ENCODE results near the gene NAT16. TPM values are rescaled to one million over a fixed set of nuclear protein-coding genes. Genes with fewer than 3 reads are reported as not detected.
A peak's percentile ranks its signal among the peaks of the same experiment; 100 is the strongest.

Gene NAT16
- total RNA-seq, 2 donors from 2014 or later = 0.26 TPM; not detected in 1

DNA sequence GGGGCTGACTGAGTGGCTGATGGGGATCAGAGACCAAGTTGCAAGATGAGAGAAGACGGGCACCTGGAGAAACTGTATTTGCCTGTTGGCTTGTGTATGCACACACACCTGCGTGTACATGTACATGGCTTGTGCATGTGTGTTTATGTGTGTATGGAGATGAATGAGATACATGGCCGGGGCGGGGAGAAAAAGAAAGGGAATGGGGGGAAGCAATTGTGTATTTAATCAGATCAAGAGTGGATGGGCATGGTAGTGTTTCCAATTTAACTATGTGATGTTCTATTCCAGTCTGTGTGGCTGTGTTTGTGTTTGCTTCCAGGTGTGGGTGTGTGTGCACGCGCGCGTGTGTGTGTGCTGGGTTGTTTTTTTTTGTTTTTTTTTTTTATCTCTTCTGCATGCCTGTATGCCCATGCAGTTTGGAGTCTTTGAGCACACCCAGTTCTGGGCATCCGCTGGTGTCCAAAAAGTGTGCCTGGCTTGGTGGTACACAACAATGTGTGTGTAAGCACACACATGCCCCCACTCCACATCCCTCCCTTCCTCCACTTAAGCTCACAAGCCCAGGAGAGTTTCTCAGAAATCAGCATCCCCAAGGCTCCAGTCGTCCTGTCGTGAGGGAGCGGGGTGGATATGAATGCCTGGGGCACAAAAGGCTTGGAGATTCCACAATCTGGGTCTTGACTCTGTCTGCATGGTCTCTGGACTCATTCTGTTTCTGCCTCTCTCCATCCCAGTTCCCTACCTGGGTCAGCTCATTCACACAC, 12.3 kb downstream of the NAT16 start:
- H3K27me3 ChIP-seq = peaks cover 0 to 61% of the 10 kb centered on the region in 2 donors
- no peak overlapping the region for H3K27ac ChIP-seq
- H3K4me3 ChIP-seq = no peak overlapping the region
- 4% methylated on average over 12 of the region's 12 CpGs for WGBS, 2 donors
- intact Hi-C loops (cut with DNase I) = no loop called here
- TF ChIP-seq, protein P1, sequence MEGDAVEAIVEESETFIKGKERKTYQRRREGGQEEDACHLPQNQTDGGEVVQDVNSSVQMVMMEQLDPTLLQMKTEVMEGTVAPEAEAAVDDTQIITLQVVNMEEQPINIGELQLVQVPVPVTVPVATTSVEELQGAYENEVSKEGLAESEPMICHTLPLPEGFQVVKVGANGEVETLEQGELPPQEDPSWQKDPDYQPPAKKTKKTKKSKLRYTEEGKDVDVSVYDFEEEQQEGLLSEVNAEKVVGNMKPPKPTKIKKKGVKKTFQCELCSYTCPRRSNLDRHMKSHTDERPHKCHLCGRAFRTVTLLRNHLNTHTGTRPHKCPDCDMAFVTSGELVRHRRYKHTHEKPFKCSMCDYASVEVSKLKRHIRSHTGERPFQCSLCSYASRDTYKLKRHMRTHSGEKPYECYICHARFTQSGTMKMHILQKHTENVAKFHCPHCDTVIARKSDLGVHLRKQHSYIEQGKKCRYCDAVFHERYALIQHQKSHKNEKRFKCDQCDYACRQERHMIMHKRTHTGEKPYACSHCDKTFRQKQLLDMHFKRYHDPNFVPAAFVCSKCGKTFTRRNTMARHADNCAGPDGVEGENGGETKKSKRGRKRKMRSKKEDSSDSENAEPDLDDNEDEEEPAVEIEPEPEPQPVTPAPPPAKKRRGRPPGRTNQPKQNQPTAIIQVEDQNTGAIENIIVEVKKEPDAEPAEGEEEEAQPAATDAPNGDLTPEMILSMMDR (IDR thresholded peaks at IDR 0.05) = no peak
- no peak for TF ChIP-seq POLR2A (IDR thresholded peaks at IDR 0.05)
- no peak for DNase-seq
- ATAC-seq = no peak
- no peaks in the 10 kb centered on the region for H3K9me3 ChIP-seq
- peaks cover 54% of the 10 kb centered on the region for H3K4me1 ChIP-seq
- no peaks in the 10 kb centered on the region for H3K36me3 ChIP-seq (replicated peaks in 1 of 2; ENCODE audit: insufficient read depth in 1 of 2, low read depth in 2 of 2)

DNA sequence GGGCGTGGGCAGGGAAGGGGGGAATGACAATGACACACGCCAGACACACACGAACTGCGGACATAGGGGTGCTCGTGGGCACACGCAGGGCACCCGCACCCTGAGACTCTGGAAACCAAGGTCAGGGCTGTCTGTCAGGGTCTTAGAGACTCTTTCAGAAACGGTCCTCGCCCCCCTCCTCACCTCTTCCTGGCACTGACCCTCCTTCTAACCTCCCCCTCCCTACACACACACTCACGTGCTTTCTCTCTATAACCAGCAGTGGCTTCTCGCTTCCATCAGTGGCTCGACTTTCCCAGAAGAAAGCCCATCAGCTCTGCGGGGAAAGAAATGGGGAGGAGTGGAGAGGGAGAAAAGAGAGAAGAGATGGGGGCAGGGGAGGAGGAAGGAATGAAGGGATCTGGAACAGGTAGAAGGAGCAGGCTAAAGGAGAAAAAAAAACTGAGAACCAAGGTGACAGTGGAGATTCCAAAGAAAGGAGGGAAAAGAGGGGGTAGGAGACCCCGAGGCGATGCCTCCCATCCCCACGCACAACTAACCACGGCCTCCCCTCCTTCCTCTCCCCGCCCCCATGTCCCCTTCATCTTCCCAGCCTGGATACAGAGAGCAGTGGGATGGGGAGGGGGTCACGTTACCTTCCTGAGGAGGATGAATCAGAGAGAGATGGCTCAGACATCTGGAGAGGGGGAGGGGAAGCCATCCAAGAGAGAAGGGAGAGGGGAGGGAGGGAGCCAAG, 13.0 kb downstream of the NAT16 start:
- intact Hi-C loops (cut with DNase I) = no loop called here
- H3K27me3 ChIP-seq = peaks cover 0 to 60% of the 10 kb centered on the region in 2 donors

DNA sequence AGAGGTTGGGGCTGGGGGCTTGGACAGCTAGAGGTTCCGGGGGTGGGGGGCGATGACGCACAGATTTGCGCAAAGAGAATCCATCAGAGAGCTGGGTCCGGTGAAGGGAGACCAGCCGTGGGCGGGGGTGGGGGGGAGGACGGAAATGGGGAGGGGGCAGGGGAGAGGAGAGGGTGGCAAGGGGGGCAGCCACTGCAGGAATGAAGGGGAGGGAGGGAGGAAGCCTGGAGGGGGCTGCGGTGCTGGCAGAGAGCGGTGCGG, 13.5 kb downstream of the NAT16 start:
- Histone ChIP-seq H3K27me3 (peaks cover 0 to 55% of the 10 kb centered on the region in 2 donors), H3K36me3 (replicated peaks in 1 of 2; ENCODE audit: insufficient read depth in 1 of 2, low read depth in 2 of 2) (no peaks in the 10 kb centered on the region), H3K4me3 (no peak overlapping the region), H3K4me1 (peaks cover 49% of the 10 kb centered on the region), H3K9me3 (no peaks in the 10 kb centered on the region), H3K27ac (no peak overlapping the region)
- TF ChIP-seq, protein P1 (IDR thresholded peaks at IDR 0.05) = no peak
- TF ChIP-seq POLR2A (IDR thresholded peaks at IDR 0.05) = no peak
- 0 to 3% methylated on average over 7 to 9 of the region's 11 CpGs for WGBS, 2 donors
- ATAC-seq = no peak
- intact Hi-C loops (cut with DNase I) = no loop called here
- DNase-seq = no peak

More for the DNA sequence above, 13.0 kb downstream of the NAT16 start:
- peaks cover 54% of the 10 kb centered on the region for H3K4me1 ChIP-seq
- TF ChIP-seq, protein P1 (IDR thresholded peaks at IDR 0.05) = no peak
- no peak for TF ChIP-seq POLR2A (IDR thresholded peaks at IDR 0.05)
- no peak overlapping the region for H3K27ac ChIP-seq
- H3K36me3 ChIP-seq (replicated peaks in 1 of 2; ENCODE audit: insufficient read depth in 1 of 2, low read depth in 2 of 2) = no peaks in the 10 kb centered on the region
- no peaks in the 10 kb centered on the region for H3K9me3 ChIP-seq
- H3K4me3 ChIP-seq = no peak overlapping the region
- WGBS, 2 donors = 1 to 3% methylated on average over 18 to 19 of the region's 19 CpGs
- no peak for DNase-seq
- ATAC-seq = no peak

DNA sequence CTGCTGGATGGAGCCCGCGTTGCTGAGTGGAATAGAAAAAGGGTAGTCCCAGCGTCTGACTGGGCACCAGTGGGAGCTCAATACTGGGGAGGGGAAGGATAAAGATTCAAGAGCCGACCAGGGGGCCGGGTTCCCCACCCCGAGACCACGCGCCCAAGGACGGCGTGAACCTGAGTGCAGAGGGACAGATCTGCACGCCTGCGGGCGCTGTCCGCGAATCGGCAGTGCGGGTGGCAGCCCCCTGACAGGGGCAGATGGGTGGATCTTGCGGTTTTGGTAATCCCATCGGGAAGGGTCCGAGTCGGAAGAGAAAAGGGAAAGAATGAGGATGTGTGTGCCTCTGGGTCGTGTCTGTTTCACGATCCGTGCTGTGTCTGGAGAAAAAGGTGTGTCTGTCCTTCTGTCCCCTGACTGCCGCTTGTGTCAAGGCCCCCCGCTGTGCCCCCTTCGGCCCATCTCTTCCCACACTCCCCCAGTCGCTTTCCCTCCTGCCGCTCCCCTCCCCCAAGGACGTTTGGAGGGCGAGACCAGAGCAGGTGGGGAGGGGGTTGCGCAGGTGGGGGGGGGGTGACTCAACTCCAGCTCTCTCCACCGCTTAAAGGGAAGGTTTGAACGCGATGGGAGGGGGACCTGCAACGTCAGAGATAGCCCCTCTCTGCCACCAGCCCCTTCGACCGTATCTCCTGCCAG, 14.0 kb downstream of the NAT16 start:
- intact Hi-C loops (cut with DNase I) = no loop called here
- no peaks in the 10 kb centered on the region for H3K36me3 ChIP-seq (replicated peaks in 1 of 2; ENCODE audit: insufficient read depth in 1 of 2, low read depth in 2 of 2)
- H3K27ac ChIP-seq = no peak overlapping the region
- 0 to 2% methylated on average over 32 to 37 of the region's 38 CpGs for WGBS, 2 donors
- ATAC-seq (no peak), DNase-seq (peak in 1 of 4 donors; percentile 15)
- no peak for TF ChIP-seq POLR2A (IDR thresholded peaks at IDR 0.05)
- TF ChIP-seq, protein P1 (IDR thresholded peaks at IDR 0.05) = no peak
- peaks cover 49% of the 10 kb centered on the region for H3K4me1 ChIP-seq
- H3K27me3 ChIP-seq = peaks cover 0 to 51% of the 10 kb centered on the region in 2 donors
- H3K9me3 ChIP-seq = no peaks in the 10 kb centered on the region
- no peak overlapping the region for H3K4me3 ChIP-seq

Measured in body of pancreas (tissue), 4 donors.